ENCODE data around the gene RERE. TPM values are rescaled to one million over a fixed set of nuclear protein-coding genes. Genes with fewer than 3 reads are reported as not detected.

The RERE gene
- polyA plus RNA-seq, 4 donors, result 112 to 163 (median 156) TPM

GRCh38 chr1:8378981-8379470 lies 438.4 kb downstream of the RERE start:
- no peak for DNase-seq (ENCODE audit: low read depth in 4 of 4, low spot score in 3 of 4)

- no peak for DNase-seq (ENCODE audit: low read depth in 4 of 4, low spot score in 3 of 4)
Measured at GRCh38 chr1:8378178-8378577, 439.3 kb downstream of the RERE start.

GRCh38 chr1:8377271-8377981 lies 440.0 kb downstream of the RERE start:
- DNase-seq (ENCODE audit: low read depth in 4 of 4, low spot score in 3 of 4), result no peak

GRCh38 chr1:8376358-8376840 lies 441.0 kb downstream of the RERE start:
- no peak for DNase-seq (ENCODE audit: low read depth in 4 of 4, low spot score in 3 of 4)

- no peak for DNase-seq (ENCODE audit: low read depth in 4 of 4, low spot score in 3 of 4)
Measured at GRCh38 chr1:8374812-8375211, 442.6 kb downstream of the RERE start.

DNA sequence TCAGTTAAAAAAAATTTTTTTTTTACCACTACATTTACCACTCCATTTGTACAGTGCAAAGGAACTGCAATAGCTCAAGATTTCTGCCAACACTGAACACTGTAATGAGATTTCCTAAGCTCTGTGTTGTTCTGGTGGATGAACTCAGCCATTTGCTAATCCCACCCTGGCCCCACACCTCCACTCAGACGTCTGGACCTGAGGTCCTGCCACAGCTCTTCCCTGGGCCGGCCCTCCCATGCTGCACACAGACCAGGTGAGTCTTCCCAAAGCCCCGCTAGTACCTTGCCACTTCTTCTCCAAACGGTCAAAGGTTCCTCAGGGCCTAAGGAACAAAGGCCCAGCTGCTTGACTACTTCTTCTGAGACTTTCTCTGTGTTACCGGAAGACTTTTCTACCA lies 443.1 kb downstream of the RERE start:
- DNase-seq (ENCODE audit: low read depth in 4 of 4, low spot score in 3 of 4), result no peak

GRCh38 chr1:8373581-8374241 lies 443.7 kb downstream of the RERE start:
- no peak for DNase-seq (ENCODE audit: low read depth in 4 of 4, low spot score in 3 of 4)

DNA sequence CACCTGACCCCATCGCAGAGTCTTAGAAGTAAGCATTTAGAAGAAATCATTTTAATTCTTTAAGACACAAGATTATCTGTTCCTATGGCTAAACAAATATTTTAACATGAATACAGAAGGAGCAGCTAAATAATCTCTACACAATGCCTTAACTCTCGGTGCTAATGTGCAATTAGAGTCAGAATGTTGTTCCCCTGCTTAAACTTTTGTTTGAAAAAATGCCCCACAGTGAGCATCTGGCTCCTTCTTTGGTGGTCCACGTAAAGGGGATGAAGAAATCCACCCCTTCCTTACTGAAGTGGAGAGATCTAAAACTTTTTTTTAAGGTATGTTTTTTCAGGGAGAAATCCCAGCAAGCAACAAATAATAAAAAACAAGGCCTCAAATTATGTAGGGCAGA lies 444.3 kb downstream of the RERE start:
- DNase-seq (ENCODE audit: low read depth in 4 of 4, low spot score in 3 of 4), result no peak

DNA sequence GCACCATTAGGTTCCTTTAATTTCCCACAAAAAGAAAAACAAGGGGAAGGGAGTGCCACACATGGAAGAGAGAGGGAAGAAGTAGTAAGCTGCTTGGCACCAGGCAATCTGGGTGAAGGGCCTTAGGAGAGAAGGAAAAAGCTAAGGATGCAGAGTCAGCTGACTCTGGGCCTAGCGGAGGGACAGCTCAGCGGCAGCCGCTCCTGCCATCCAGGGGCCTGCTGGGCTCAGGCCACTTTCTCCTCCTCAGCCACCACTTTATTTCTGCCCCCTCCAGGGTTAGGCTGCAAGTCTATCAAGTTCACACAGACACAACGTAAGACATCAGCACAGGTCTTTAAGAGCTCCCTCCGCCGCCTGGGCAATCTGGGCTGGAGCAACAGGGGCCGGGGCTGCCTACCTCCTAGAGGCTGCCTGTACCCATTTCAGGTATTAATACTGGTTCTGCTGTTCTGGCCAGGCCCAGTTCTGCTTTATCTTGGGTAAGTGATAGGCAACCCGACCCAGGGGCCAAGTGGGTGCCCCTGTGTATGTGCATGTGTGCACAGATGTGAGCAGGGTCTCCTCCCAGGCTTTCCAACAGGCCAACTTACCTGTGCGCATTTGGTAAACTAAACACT lies 446.0 kb downstream of the RERE start:
- no peak for DNase-seq (ENCODE audit: low read depth in 4 of 4, low spot score in 3 of 4)

DNA sequence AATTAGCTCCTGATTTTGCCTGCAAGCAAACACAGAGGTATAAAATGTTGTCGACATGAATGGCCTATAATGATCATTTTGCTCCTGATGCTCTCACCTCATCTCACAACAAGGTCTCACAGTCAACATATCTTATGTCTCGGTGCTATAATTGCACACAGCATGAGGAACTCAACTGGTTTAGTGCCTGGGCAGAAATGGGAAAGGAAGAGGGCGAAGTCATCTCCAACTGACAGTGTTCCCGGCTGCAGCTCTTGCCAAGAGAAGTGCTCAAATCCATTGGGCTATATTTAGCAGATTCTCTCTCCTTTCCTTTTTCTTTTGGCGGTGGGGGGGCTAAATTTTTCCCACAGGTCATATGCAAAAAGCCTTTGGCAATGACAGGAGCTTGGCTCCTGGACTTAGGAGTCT lies 446.5 kb downstream of the RERE start:
- no peak for DNase-seq (ENCODE audit: low read depth in 4 of 4, low spot score in 3 of 4)

GRCh38 chr1:8370046-8370881 lies 447.2 kb downstream of the RERE start:
- DNase-seq (ENCODE audit: low read depth in 4 of 4, low spot score in 3 of 4), result no peak

GRCh38 chr1:8368956-8369639 lies 448.3 kb downstream of the RERE start:
- no peak for DNase-seq (ENCODE audit: low read depth in 4 of 4, low spot score in 3 of 4)

- DNase-seq (ENCODE audit: low read depth in 4 of 4, low spot score in 3 of 4), result no peak
Measured at GRCh38 chr1:8367571-8368194, 449.8 kb downstream of the RERE start.

DNA sequence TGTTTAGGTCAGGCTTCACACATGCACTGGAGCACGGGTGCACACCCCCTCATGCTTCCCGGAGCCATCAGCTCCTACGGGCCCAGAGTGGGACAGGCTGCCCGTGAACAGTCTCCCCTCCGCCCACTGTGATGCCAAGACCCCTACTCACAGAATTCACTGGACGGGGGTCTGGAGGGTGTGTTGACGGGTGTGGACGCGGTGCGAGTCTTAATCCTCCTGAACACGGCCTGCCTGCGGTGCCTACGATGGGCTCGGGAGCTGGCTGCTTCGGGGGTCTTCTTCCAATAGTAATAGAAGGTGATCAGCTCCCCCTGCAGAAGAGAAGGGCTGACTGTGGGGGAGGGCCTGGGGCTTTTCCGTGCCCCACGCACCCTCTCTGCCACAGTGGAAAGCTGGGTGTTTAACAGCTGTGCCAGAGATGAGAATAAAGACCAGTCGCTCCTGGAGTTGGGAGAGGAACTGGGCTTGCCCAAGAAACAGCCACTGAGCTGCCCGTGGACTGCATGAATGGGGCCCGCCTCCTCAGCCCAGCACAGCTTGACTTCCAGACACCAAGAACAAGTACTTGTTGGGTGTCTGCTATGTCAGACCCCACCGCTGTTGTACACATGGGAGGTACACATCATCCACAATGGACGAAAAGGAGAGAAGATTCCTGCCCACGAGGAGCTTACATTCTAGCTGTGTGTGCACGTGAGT lies 451.6 kb downstream of the RERE start:
- no peak for DNase-seq (ENCODE audit: low read depth in 4 of 4, low spot score in 3 of 4)

- DNase-seq (ENCODE audit: low read depth in 4 of 4, low spot score in 3 of 4), result no peak
Measured at GRCh38 chr1:8364528-8365442, 452.7 kb downstream of the RERE start.

DNA sequence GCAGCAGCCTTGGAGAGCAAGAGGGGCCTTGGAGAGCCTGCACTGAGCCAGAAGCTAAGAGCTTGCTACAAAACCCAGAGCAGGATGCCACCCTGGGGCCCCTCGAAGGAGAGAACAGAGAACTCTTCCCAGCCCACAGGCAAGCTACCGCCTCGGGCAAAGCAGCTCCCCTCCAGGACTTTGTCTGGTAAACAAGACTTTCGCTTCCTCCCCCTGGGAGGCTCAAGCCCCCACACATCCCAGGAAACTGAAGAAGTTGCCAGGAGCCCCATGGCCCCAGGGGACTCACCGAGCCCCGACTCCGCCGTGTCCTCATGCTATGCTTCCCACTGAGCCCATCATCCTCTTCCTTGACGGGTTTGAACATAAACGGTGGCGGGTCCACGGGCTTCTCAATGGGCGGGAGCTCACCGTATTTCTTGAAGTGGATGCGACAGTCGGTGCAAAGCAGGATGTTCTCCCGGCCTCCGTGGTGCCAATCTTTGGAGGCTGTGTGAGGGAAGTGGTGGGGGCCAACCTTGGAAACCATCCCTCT lies 453.6 kb downstream of the RERE start:
- no peak for DNase-seq (ENCODE audit: low read depth in 4 of 4, low spot score in 3 of 4)

GRCh38 chr1:8363186-8363766 lies 454.2 kb downstream of the RERE start:
- no peak for DNase-seq (ENCODE audit: low read depth in 4 of 4, low spot score in 3 of 4)

Measured in left renal pelvis (tissue), 4 donors.